ENCODE results near the gene PRKCH. TPM values are rescaled to one million over a fixed set of nuclear protein-coding genes. Genes with fewer than 3 reads are reported as not detected.

Gene PRKCH
- total RNA-seq, 2 donors from 2014 or later: 7.2 to 8.6 TPM

DNA sequence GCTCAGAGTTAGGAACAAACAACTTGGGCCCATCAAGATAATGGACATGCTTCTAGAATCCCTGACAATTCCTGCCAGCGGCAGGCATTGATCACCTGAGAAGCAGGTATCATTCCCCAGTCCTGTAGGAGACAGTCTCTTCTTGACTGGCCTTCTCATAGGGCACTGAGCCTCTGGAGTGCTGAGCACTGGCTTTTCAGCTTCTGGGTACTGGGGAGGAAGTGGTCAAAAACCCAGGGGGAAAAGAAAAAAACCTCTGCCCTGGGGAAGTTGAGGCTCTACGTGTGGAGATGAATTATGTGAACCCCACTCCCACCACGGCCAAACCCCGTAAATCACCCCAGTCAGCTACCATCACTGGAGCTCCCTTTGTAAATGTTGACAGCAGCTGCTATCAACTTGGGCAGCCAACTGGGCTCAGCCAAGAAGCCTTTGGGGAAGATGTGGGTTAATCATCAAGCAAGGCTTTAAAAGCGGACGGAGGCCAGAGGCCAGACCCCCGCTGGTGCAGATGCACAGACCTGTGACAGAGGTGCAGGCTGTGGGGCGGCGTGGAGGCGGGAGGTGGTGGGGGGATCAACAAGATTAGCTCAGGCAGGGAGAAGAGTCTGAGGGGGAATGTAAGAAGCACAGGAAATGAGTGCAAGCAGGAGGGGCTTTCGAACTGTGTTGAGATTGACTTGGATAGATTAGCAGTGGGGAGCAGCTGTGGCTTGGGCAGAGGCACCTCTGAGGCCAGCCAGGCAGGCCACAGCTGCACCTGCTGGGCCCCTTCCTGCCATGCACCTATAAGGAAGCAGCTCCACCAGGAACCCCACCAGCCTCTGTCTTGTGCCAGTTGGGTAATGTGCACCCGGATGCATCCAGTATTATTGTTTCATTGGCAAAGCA is 268.6 kb downstream of the PRKCH start:
- peak; percentile 71 for DNase-seq

GRCh38 chr14:61591862-61592261 is 270.5 kb downstream of the PRKCH start:
- H3K27ac ChIP-seq (ENCODE audit: low read depth, low read length): no peak overlapping the region
- TF ChIP-seq CTCF (conservative IDR thresholded peaks at IDR 0.05): no peak
- H3K9ac ChIP-seq (ENCODE audit: extremely low read depth, low read length, poor library complexity, severe bottlenecking): no peak overlapping the region
- no peak overlapping the region for H3K4me3 Mint-ChIP-seq
- no peak for DNase-seq
- H3K9me3 Mint-ChIP-seq: peaks cover 5% of the 10 kb centered on the region
- H3K27me3 Mint-ChIP-seq (ENCODE audit: insufficient read depth): no peaks in the 10 kb centered on the region
- no peaks in the 10 kb centered on the region for H3K36me3 ChIP-seq (ENCODE audit: control insufficient read depth, insufficient read depth, low read length)
- H3K9me3 ChIP-seq (ENCODE audit: control insufficient read depth, low read length): no peaks in the 10 kb centered on the region
- WGBS, 2 experiments (ENCODE audit: insufficient coverage in 1 of 2, insufficient read length in 1 of 2): 100% methylated on average over 2 of the region's 2 CpGs; no CpG with 5 or more reads in 1 of the 2 experiments
- no peaks in the 10 kb centered on the region for H3K27me3 ChIP-seq (ENCODE audit: control insufficient read depth, insufficient read depth, low read length, poor library complexity, severe bottlenecking)
- peaks cover 35% of the 10 kb centered on the region for H3K4me1 Mint-ChIP-seq
- peaks cover 10% of the 10 kb centered on the region for H3K4me1 ChIP-seq (ENCODE audit: control insufficient read depth, insufficient read depth, low read length)
- H3K27ac Mint-ChIP-seq: no peak overlapping the region
- no peak overlapping the region for H3K4me3 ChIP-seq (ENCODE audit: low read length)
- no peaks in the 10 kb centered on the region for H3K36me3 Mint-ChIP-seq (ENCODE audit: low read depth)

More for the DNA sequence above, 268.6 kb downstream of the PRKCH start:
- no peaks in the 10 kb centered on the region for H3K9me3 ChIP-seq (ENCODE audit: control insufficient read depth, low read length)
- Mint-ChIP-seq H3K27ac (peak overlapping the region; percentile 22), H3K4me3 (no peak overlapping the region), H3K9me3 (peaks cover 5% of the 10 kb centered on the region), H3K36me3 (ENCODE audit: low read depth) (no peaks in the 10 kb centered on the region), H3K27me3 (ENCODE audit: insufficient read depth) (no peaks in the 10 kb centered on the region), H3K4me1 (peaks cover 36% of the 10 kb centered on the region)
- no peaks in the 10 kb centered on the region for H3K27me3 ChIP-seq (ENCODE audit: control insufficient read depth, insufficient read depth, low read length, poor library complexity, severe bottlenecking)
- H3K9ac ChIP-seq (ENCODE audit: extremely low read depth, low read length, poor library complexity, severe bottlenecking): no peak overlapping the region
- H3K27ac ChIP-seq (ENCODE audit: low read depth, low read length): no peak overlapping the region
- H3K4me1 ChIP-seq (ENCODE audit: control insufficient read depth, insufficient read depth, low read length): peaks cover 10% of the 10 kb centered on the region
- 75 to 80% methylated on average over 5 to 12 of the region's 12 CpGs for WGBS, 2 experiments (ENCODE audit: insufficient coverage in 1 of 2, insufficient read length in 1 of 2)
- H3K4me3 ChIP-seq (ENCODE audit: low read length): no peak overlapping the region
- H3K36me3 ChIP-seq (ENCODE audit: control insufficient read depth, insufficient read depth, low read length): no peaks in the 10 kb centered on the region
- TF ChIP-seq CTCF (conservative IDR thresholded peaks at IDR 0.05): no peak

- Mint-ChIP-seq H3K4me3 (no peak overlapping the region), H3K9me3 (peaks cover 5% of the 10 kb centered on the region), H3K36me3 (ENCODE audit: low read depth) (no peaks in the 10 kb centered on the region), H3K4me1 (peaks cover 37% of the 10 kb centered on the region), H3K27me3 (ENCODE audit: insufficient read depth) (no peaks in the 10 kb centered on the region), H3K27ac (no peak overlapping the region)
- Histone ChIP-seq H3K4me3 (ENCODE audit: low read length) (no peak overlapping the region), H3K4me1 (ENCODE audit: control insufficient read depth, insufficient read depth, low read length) (peaks cover 13% of the 10 kb centered on the region), H3K27ac (ENCODE audit: low read depth, low read length) (no peak overlapping the region), H3K9ac (ENCODE audit: extremely low read depth, low read length, poor library complexity, severe bottlenecking) (no peak overlapping the region), H3K9me3 (ENCODE audit: control insufficient read depth, low read length) (no peaks in the 10 kb centered on the region), H3K27me3 (ENCODE audit: control insufficient read depth, insufficient read depth, low read length, poor library complexity, severe bottlenecking) (no peaks in the 10 kb centered on the region), H3K36me3 (ENCODE audit: control insufficient read depth, insufficient read depth, low read length) (no peaks in the 10 kb centered on the region)
- 93% methylated on average over 3 of the region's 3 CpGs; no CpG with 5 or more reads in 1 of the 2 experiments for WGBS, 2 experiments (ENCODE audit: insufficient coverage in 1 of 2, insufficient read length in 1 of 2)
- no peak for DNase-seq
- TF ChIP-seq CTCF (conservative IDR thresholded peaks at IDR 0.05): no peak
Measured at GRCh38 chr14:61593330-61593729, 272.0 kb downstream of the PRKCH start.

All from endodermal cell (in vitro differentiated cells).